ENCODE data around the gene FAF1. TPM values are rescaled to one million over a fixed set of nuclear protein-coding genes. Genes with fewer than 3 reads are reported as not detected.

Gene FAF1
- total RNA-seq, 4 donors from 2014 or later: 60.4 to 89.0 (median 67.8) TPM

- 81 to 86% methylated on average over 1 to 2 of the region's 2 CpGs for WGBS, 2 donors (ENCODE audit: low coverage in 1 of 2)
- H3K4me1 ChIP-seq: no peaks in the 10 kb centered on the region
- ATAC-seq: no peak
- TF ChIP-seq, protein P1, sequence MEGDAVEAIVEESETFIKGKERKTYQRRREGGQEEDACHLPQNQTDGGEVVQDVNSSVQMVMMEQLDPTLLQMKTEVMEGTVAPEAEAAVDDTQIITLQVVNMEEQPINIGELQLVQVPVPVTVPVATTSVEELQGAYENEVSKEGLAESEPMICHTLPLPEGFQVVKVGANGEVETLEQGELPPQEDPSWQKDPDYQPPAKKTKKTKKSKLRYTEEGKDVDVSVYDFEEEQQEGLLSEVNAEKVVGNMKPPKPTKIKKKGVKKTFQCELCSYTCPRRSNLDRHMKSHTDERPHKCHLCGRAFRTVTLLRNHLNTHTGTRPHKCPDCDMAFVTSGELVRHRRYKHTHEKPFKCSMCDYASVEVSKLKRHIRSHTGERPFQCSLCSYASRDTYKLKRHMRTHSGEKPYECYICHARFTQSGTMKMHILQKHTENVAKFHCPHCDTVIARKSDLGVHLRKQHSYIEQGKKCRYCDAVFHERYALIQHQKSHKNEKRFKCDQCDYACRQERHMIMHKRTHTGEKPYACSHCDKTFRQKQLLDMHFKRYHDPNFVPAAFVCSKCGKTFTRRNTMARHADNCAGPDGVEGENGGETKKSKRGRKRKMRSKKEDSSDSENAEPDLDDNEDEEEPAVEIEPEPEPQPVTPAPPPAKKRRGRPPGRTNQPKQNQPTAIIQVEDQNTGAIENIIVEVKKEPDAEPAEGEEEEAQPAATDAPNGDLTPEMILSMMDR (IDR thresholded peaks at IDR 0.05): no peak
- TF ChIP-seq EP300 (IDR thresholded peaks at IDR 0.05) (no peak), POLR2AphosphoS5 (IDR thresholded peaks at IDR 0.05) (no peak), POLR2A (IDR thresholded peaks at IDR 0.05) (no peak)
- peaks cover 0 to 14% of the 10 kb centered on the region in 2 donors for H3K36me3 ChIP-seq
- H3K27ac ChIP-seq: no peak overlapping the region
- no peak overlapping the region for H3K4me3 ChIP-seq
- H3K9me3 ChIP-seq: no peaks in the 10 kb centered on the region
- no peaks in the 10 kb centered on the region for H3K27me3 ChIP-seq
Observed at GRCh38 chr1:50481142-50481736, 478.8 kb downstream of the FAF1 start.

GRCh38 chr1:50476800-50477199, 483.3 kb downstream of the FAF1 start:
- H3K27ac ChIP-seq: no peak overlapping the region
- ATAC-seq: no peak
- H3K4me3 ChIP-seq: no peak overlapping the region
- H3K36me3 ChIP-seq: peaks cover 0 to 43% of the 10 kb centered on the region in 2 donors
- no peaks in the 10 kb centered on the region for H3K27me3 ChIP-seq
- H3K4me1 ChIP-seq: no peaks in the 10 kb centered on the region
- H3K9me3 ChIP-seq: no peaks in the 10 kb centered on the region
- TF ChIP-seq, protein P1 (IDR thresholded peaks at IDR 0.05): no peak
- no peak for TF ChIP-seq EP300 (IDR thresholded peaks at IDR 0.05)
- TF ChIP-seq POLR2AphosphoS5 (IDR thresholded peaks at IDR 0.05): no peak
- TF ChIP-seq POLR2A (IDR thresholded peaks at IDR 0.05): no peak
- WGBS, 2 donors (ENCODE audit: low coverage in 1 of 2): 100% methylated on average over 1 of the region's 1 CpG

GRCh38 chr1:50474859-50475809, 484.9 kb downstream of the FAF1 start:
- ATAC-seq: no peak
- Histone ChIP-seq H3K27ac (no peak overlapping the region), H3K4me1 (no peaks in the 10 kb centered on the region), H3K4me3 (no peak overlapping the region), H3K27me3 (no peaks in the 10 kb centered on the region), H3K9me3 (no peaks in the 10 kb centered on the region), H3K36me3 (peaks cover 0 to 46% of the 10 kb centered on the region in 2 donors)
- 90 to 92% methylated on average over 5 to 7 of the region's 7 CpGs for whole genome bisulfite sequencing, 2 donors (ENCODE audit: low coverage in 1 of 2)
- TF ChIP-seq POLR2A (IDR thresholded peaks at IDR 0.05): no peak
- TF ChIP-seq POLR2AphosphoS5 (IDR thresholded peaks at IDR 0.05): no peak
- no peak for TF ChIP-seq EP300 (IDR thresholded peaks at IDR 0.05)
- TF ChIP-seq, protein P1 (IDR thresholded peaks at IDR 0.05): no peak

GRCh38 chr1:50473513-50473912, 486.6 kb downstream of the FAF1 start:
- Histone ChIP-seq H3K36me3 (peaks cover 0 to 52% of the 10 kb centered on the region in 2 donors), H3K27ac (no peak overlapping the region), H3K27me3 (no peaks in the 10 kb centered on the region), H3K9me3 (no peaks in the 10 kb centered on the region), H3K4me1 (no peaks in the 10 kb centered on the region), H3K4me3 (no peak overlapping the region)
- no peak for ATAC-seq
- TF ChIP-seq EP300 (IDR thresholded peaks at IDR 0.05) (no peak), POLR2AphosphoS5 (IDR thresholded peaks at IDR 0.05) (no peak), POLR2A (IDR thresholded peaks at IDR 0.05) (no peak)
- TF ChIP-seq, protein P1 (IDR thresholded peaks at IDR 0.05): no peak
